ENCODE data around the gene RNF135.
"Not testable (repeated sequence)": the region's sequence is repeated elsewhere in the genome, so short reads cannot be mapped to it uniquely, and the experiment has no call there.

RNF135 gene

GRCh38 chr17:31004160-31004559, 33.3 kb downstream of the RNF135 start:
- no peak for DNase-seq

- no peak for DNase-seq
These were observed 37.0 kb downstream of the RNF135 start for GRCh38 chr17:31007695-31008373.

- DNase-seq, result peak in 1 of 2 experiments; percentile 35
These were observed 37.7 kb downstream of the RNF135 start for GRCh38 chr17:31008374-31009041.

GRCh38 chr17:31009042-31009702, 38.3 kb downstream of the RNF135 start:
- not testable (repeated sequence) for DNase-seq

DNA sequence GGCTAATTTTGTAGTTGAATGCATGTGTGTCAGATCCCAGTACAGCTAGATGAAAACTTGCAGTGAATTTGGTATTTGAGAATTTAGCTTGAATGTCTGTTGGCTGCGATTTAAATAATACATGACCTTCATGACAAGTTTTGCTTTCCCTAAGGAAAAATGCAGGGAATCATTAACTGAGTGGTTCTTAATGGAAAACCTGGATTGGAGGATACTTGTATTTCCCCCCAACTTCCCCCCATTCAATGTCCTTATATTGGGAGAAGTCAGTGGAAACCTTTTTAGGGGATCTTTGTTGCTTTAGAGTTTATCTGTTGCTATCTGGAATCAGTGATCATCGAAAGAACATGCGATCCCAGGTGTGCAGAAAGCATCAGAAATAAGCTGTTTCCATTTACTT, 39.2 kb downstream of the RNF135 start:
- DNase-seq, result not testable (repeated sequence)

GRCh38 chr17:31013844-31014243, 43.0 kb downstream of the RNF135 start:
- DNase-seq, result no peak

- DNase-seq, result no peak
These were observed 44.8 kb downstream of the RNF135 start for GRCh38 chr17:31015639-31016038.

GRCh38 chr17:31019004-31019403, 48.2 kb downstream of the RNF135 start:
- no peak for DNase-seq

DNA sequence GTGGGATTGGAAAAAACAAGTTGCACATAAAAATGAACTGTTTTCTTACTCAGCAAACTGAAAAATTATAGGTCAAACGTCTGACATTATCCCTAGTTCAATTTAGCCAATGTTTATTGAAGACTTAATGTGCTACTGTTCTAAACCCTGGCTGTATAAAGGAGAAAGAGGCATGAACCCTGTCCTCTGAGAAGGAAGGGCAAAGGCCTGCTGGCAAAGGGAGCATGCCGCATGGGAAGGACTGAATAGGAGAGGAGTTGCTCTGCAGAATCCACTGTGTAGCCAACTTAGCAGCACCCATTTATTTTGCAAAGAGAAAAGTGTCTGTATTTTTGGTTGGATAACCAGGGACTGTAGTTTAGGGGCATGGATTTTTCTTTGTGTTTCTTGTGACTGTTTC, 52.3 kb downstream of the RNF135 start:
- DNase-seq, result not testable (repeated sequence)

- DNase-seq, result no peak
These were observed 61.0 kb downstream of the RNF135 start for GRCh38 chr17:31031841-31032240.

DNA sequence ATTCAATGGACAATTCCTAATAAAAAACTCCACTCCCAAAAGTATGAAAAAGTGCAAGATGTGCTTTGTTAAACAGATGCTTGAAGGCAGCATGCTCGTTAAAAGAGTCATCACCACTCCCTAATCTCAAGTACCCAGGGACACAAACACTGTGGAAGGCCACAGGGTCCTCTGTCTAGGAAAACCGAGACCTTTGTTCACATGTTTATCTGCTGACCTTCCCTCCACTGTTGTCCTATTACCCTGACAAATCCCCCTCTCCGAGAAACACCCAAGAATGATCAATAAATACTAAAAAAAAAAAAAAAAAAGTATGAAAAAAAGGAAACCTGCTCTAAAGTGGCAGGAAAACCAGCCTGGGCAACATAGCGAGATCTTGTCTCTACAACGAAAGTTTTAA, 64.8 kb downstream of the RNF135 start:
- DNase-seq, result not testable (repeated sequence)

GRCh38 chr17:31040837-31041236, 70.0 kb downstream of the RNF135 start:
- DNase-seq, result not testable (repeated sequence)

DNA sequence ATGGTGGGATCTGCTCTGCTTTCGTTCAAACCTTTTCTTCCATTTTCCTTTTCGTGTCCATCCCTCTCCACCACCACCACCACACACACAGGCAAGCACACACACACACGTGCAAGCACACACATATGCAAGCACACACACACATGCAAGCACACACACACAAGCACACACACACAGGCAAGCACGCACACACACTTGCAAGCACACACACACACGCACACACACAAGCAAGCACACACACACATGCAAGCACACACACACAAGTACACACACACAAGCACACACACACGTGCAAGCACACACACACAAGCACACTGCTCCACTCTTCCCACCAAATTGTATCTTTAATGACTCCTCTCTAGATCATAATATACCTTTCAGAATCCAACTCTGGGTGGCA, 71.5 kb downstream of the RNF135 start:
- DNase-seq, result not testable (repeated sequence)

DNA sequence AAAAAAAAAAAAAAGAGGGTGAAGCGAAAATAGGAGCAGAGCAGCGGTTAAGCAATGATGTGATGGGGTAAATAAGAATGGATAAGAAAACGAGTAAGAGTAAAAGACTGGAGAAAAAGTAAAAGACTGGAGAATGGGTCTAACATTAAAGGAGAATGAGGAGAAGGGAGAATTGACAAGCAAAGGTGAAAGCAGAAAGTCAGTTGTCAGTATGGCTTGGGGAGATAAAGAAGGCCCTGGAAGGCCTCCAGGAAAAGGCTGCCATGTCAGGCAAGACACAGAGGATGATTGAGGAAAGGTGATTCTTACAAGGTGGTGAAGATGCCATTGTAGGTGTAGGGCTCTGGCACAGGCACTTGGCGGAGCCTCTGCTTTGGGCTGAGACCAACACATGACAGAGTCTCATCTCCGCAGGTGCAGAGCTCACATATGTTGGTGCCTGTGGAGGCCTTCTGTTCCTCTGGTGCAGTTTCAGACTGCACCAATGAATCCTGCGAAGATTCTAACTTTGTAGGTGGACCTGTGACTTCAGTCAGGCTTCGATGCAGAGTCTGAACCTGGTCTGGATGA, 76.1 kb downstream of the RNF135 start:
- DNase-seq, result not testable (repeated sequence)

GRCh38 chr17:31048142-31048541, 77.3 kb downstream of the RNF135 start:
- no peak for DNase-seq

- DNase-seq, result no peak
These were observed 77.9 kb downstream of the RNF135 start for GRCh38 chr17:31048780-31049179.

All from SHP77 (cell line).